MG63 (cell line): ENCODE results near the gene ZNF784. TPM values are rescaled to one million over a fixed set of nuclear protein-coding genes. Genes with fewer than 3 reads are reported as not detected.

Experiments used
- DNase-seq: peaks from one replicate; pipeline ENCODE4 v3.0.0-alpha.2; 2020
- H3K27me3 ChIP-seq: fragments of 250-450 bp; sonication (Bioruptor Pico); 2 replicates; pipeline ENCODE4 v1.5.1; 2020; ENCODE audit warnings: mild to moderate bottlenecking, moderate library complexity
- H3K36me3 ChIP-seq: fragments of 250-450 bp; sonication (Bioruptor Pico); 2 replicates; pipeline ENCODE4 v1.5.1; 2020; ENCODE audit warnings: mild to moderate bottlenecking, moderate library complexity
- H3K4me3 ChIP-seq: fragments of 250-450 bp; sonication (Bioruptor Pico); 2 replicates; pipeline ENCODE4 v1.5.1; 2020; ENCODE audit warnings: mild to moderate bottlenecking, moderate library complexity
- H3K9me3 ChIP-seq: fragments of 250-450 bp; sonication (Bioruptor Pico); 2 replicates; pipeline ENCODE4 v1.5.1; 2020; ENCODE audit warnings: mild to moderate bottlenecking, moderate library complexity
- total RNA-seq: library from RNA; depleted of rRNA; stranded (reverse); fragments of >200 nt; shearing (Covaris generic); gene quantifications from 2 replicates; pipeline ENCODE4 v1.2.3, GENCODE V29; 2014; ENCODE audit warnings: low replicate concordance

ZNF784 gene
- total RNA-seq, 1 experiment from 2014 or later = 12.6 TPM

DNA sequence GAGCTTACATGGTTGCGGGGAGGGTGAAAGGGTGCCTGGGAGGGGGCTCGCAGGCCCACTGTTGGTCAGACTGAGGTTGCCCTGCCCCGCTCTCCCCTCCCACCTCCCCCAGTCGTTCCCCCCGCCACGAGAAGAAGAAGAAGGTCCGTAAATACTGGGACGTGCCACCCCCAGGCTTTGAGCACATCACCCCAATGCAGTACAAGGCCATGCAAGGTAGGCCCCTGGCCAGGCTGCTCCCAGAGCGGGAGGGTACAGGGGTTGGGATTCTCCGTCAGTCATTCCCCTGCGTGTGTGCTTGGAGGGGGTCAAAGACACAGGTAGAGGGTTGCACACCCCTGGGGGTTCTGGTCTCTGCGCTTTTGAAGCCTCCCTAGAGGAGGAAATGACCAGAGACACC is 36.0 kb upstream of the ZNF784 start:
- H3K4me3 ChIP-seq = no peak overlapping the region
- DNase-seq = no peak
- no peaks in the 10 kb centered on the region for H3K9me3 ChIP-seq
- H3K36me3 ChIP-seq = peaks cover 88% of the 10 kb centered on the region
- no peaks in the 10 kb centered on the region for H3K27me3 ChIP-seq

DNA sequence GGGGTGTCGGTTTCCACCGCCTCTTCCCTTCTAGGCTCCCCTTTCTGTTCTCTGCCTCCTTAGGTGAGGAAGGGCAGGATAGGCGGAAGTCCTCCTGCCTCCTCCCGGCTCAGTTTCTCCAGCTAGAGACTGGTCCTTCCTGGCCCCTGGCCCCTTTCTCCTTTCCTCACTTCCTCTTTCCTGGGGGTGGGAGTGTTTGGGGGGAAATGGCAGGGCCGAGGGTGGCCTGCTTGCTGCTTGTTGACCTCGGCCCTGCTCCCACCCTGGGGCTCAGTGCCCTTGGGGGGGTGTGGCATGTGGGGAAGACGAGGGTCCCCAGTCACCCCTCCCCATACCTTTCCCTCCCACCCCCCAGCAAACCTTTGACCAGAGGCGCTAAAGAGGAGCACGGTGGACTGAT is 35.5 kb upstream of the ZNF784 start:
- DNase-seq = no peak
- H3K27me3 ChIP-seq = no peaks in the 10 kb centered on the region
- peaks cover 87% of the 10 kb centered on the region for H3K36me3 ChIP-seq
- H3K9me3 ChIP-seq = no peaks in the 10 kb centered on the region
- H3K4me3 ChIP-seq = no peak overlapping the region

- Histone ChIP-seq H3K36me3 (peaks cover 78% of the 10 kb centered on the region), H3K27me3 (no peaks in the 10 kb centered on the region), H3K4me3 (no peak overlapping the region)
Measured at GRCh38 chr19:55658846-55659459, 34.6 kb upstream of the ZNF784 start.

DNA sequence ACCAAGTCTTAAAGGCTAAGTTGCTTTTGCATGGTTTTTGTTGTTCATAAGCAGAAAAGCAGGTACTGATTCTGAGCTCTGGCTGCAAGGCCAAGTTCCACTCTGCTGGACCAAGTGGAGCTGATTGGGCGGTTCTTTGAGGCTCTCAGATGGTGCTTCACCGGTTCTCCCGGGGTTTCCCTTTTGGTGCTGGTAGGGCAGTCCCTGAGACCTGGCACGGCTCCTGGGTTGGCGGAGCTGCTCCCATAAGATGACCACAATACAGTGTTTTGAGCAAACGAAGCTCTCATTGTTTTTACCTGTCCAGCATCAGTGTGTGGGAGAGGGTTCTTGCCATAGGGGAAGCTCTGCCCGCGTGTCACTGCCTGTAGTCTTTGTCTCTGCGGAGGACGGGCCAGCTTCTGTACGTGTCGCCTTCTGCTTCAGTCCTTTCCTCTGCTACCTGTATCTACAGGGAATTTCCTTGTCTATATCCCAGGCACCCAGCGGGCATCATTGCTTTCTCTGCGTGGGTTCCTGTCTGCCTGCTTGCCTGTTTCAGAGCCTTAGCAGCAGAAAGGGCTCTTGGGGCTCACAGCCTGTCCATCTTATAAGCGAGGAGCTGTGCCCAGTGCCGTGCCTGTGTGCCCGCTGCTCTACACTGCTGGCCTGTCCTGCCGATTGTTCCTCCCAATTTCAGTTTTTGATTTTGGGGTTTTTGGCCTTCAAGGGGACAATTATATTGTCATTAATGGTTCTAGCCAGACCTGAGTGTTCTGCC is 32.8 kb upstream of the ZNF784 start:
- Histone ChIP-seq H3K36me3 (peaks cover 62% of the 10 kb centered on the region), H3K9me3 (no peaks in the 10 kb centered on the region), H3K4me3 (peak overlapping the region; percentile 72), H3K27me3 (no peaks in the 10 kb centered on the region)
- DNase-seq = peak; percentile 51

More at GRCh38 chr19:55658846-55659459, 34.6 kb upstream of the ZNF784 start:
- no peak for DNase-seq
- no peaks in the 10 kb centered on the region for H3K9me3 ChIP-seq

DNA sequence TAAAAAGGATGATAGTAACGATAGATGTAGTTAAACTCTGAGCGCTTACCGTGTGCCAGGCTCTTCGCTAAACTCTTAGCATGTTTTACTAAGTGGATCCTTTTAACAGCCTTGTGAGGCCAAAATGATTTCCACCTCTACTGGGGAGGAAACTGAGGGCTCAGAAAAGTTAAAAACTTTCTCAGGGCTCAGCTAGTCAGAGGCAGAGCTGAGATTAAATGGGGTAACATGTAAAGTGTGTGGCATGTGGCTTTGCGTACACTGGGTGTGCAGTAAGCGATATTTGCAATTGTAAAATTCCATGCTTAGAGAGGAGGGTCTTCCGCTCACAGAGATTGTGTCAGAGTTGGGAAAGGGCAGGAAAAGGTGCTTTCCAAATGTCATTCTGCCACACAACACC is 32.2 kb upstream of the ZNF784 start:
- DNase-seq = no peak
- H3K4me3 ChIP-seq = peak overlapping the region; percentile 72
- H3K27me3 ChIP-seq = no peaks in the 10 kb centered on the region
- H3K9me3 ChIP-seq = no peaks in the 10 kb centered on the region
- peaks cover 56% of the 10 kb centered on the region for H3K36me3 ChIP-seq

GRCh38 chr19:55655648-55656040 is 31.3 kb upstream of the ZNF784 start:
- no peaks in the 10 kb centered on the region for H3K27me3 ChIP-seq
- H3K36me3 ChIP-seq = peaks cover 47% of the 10 kb centered on the region
- no peaks in the 10 kb centered on the region for H3K9me3 ChIP-seq
- no peak for DNase-seq
- peak overlapping the region; percentile 72 for H3K4me3 ChIP-seq

DNA sequence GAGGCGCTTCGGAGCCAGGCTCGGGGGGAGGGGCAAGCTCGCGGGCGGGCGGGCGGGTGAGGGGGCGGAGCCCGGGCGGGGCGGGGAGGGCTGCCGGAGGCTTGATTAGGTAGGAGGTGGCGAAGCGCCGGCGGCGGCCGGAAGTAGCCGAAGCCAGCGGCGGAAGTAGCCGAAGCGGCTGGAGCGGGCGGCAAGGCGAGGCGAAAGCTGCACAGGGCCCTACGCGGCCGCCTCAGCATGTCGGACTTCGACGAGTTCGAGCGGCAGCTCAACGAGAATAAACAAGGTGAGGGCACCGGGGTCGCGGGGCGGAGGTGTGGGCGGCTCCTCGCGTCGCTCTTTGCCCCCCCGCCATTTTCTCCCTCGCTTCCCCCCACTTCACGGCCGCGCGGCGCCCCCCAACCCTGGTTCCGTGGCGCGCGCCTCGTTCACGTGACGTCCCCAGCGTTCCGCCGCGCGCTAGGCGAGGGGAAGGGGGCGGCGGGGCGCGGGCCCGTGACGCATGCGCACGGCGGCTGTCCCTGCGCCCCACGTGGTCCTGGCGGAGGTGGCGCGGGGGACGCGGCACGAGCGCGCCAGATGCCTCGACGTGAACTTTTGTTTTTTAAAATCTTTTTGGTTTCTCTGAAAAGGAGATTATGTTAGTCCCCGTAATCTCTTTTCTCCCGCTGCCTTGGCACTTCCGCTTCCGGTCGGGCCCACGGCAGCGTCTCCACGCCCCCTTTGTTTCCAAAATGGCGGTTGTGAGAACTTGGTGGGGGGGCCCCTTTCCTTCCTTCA is 30.7 kb upstream of the ZNF784 start, which contains the start of gene U2AF2:
Gene U2AF2 (plus strand): TSS at position 168 of the 780 bp plus-strand sequence. CDS start 70 bp downstream, at position 238.
- H3K27me3 ChIP-seq = no peaks in the 10 kb centered on the region
- peak within 1 kb of the TSS; percentile 72 for H3K4me3 ChIP-seq
- H3K36me3 ChIP-seq = peaks cover 43% of the 10 kb centered on the region
- no peaks in the 10 kb centered on the region for H3K9me3 ChIP-seq
- peak; percentile 93 for DNase-seq

- H3K36me3 ChIP-seq = peaks cover 36% of the 10 kb centered on the region
- DNase-seq = peak; percentile 98
- no peaks in the 10 kb centered on the region for H3K27me3 ChIP-seq
- H3K4me3 ChIP-seq = peak overlapping the region; percentile 72
- H3K9me3 ChIP-seq = no peaks in the 10 kb centered on the region
Measured at GRCh38 chr19:55654323-55654867, 30.0 kb upstream of the ZNF784 start.

- DNase-seq = peak; percentile 97
- no peaks in the 10 kb centered on the region for H3K27me3 ChIP-seq
- peaks cover 32% of the 10 kb centered on the region for H3K36me3 ChIP-seq
- H3K9me3 ChIP-seq = no peaks in the 10 kb centered on the region
- peak overlapping the region; percentile 72 for H3K4me3 ChIP-seq
Measured at GRCh38 chr19:55653651-55654322, 29.4 kb upstream of the ZNF784 start.

GRCh38 chr19:55652311-55653128 is 28.2 kb upstream of the ZNF784 start:
- Histone ChIP-seq H3K36me3 (peaks cover 26% of the 10 kb centered on the region), H3K4me3 (no peak overlapping the region), H3K9me3 (no peaks in the 10 kb centered on the region), H3K27me3 (no peaks in the 10 kb centered on the region)
- DNase-seq = no peak

GRCh38 chr19:55651236-55651635 is 26.9 kb upstream of the ZNF784 start:
- Histone ChIP-seq H3K9me3 (no peaks in the 10 kb centered on the region), H3K27me3 (no peaks in the 10 kb centered on the region), H3K4me3 (no peak overlapping the region), H3K36me3 (peaks cover 26% of the 10 kb centered on the region)
- DNase-seq = no peak

DNA sequence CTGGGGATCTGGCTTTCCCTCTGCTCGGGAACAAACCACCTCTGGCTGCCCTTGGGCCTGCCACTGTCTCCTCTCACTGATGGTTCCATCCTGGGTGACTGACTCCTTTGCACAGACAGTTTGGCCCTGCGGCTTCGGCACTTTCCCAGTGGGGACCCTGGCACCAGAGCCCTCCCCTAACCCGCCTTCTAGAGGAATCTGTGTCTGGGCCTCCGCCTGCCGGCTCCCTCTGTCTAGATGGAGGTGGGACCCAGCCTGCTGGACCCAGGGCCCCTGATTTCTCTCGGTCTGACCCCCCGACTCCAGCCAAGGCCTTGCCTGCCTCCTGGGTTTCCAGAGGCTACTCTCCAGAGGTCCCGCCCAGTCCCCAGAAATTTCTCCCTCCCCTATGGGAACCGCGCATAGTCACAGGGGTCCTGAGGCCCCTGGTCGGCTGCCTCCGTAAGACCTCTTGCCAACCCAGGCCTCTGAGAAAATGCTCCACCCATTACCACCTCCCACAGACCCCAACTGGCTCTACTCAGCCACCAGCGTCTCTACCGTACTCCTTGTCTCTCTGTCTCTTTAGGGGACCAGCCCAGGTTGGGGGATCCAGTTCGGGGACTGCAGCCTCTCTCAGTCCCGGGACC is 26.4 kb upstream of the ZNF784 start:
- H3K9me3 ChIP-seq = no peaks in the 10 kb centered on the region
- no peak for DNase-seq

GRCh38 chr19:55650126-55650557 is 25.8 kb upstream of the ZNF784 start:
- H3K9me3 ChIP-seq = no peaks in the 10 kb centered on the region
- DNase-seq = no peak
- H3K36me3 ChIP-seq = peaks cover 27% of the 10 kb centered on the region
- H3K27me3 ChIP-seq = no peaks in the 10 kb centered on the region
- H3K4me3 ChIP-seq = no peak overlapping the region

More for the DNA sequence above, 26.4 kb upstream of the ZNF784 start:
- Histone ChIP-seq H3K4me3 (no peak overlapping the region), H3K36me3 (peaks cover 25% of the 10 kb centered on the region), H3K27me3 (no peaks in the 10 kb centered on the region)

DNA sequence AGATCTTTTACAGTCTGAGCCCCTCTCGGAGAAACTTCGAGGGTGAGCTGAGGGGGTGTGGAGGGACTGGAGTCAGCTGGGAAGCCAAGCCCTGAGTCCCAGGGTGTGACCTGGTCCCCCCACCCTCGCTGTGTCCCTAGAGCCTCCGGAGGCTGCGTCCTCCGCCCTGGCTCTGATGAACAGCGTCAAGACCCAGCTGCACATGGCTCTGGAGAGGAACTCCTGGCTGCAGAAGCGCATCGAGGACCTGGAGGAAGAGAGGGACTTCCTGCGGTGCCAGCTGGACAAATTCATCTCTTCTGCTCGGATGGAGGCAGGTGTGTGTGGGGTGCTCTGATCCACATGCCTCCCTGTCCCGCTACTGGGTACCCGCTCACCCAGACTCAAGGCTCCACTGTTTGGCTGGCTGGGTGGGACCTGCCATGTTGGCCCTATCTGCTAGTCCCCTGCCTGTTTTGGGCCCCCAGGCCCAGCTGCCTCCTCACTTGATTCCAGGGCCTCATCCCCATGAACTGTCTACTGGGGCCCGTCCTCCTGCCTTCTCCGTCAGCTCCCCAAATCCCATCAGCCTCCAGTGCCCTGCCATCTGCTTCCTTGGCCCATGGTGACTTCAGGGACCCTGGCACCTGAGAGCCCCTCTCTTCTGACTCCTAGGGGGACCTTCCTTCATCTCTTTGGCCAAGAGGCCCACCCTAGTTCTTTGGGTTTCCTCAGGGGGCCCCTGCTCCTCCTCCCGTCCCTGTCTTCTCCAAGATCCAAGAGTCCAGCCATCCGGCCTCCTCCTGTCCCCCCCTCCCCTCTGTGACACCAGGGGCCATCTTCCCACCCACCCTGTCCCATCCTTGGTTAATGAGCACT is 25.1 kb upstream of the ZNF784 start:
- no peak for DNase-seq
- Histone ChIP-seq H3K4me3 (no peak overlapping the region), H3K9me3 (no peaks in the 10 kb centered on the region), H3K27me3 (no peaks in the 10 kb centered on the region), H3K36me3 (peaks cover 33% of the 10 kb centered on the region)
